Activated CD4-positive, alpha-beta T cell treated with anti-CD3 and anti-CD28 coated beads for 36 hours (primary cell): ENCODE results near the gene LPAR1. TPM values are rescaled to one million over a fixed set of nuclear protein-coding genes. Genes with fewer than 3 reads are reported as not detected.
A peak's percentile ranks its signal among the peaks of the same experiment; 100 is the strongest.
"Not testable (repeated sequence)": the region's sequence is repeated elsewhere in the genome, so short reads cannot be mapped to it uniquely, and the experiment has no call there.

Experiments
- ATAC-seq: fragments of 200-7000 bp; cut with Tn5 transposase; one replicate; pipeline ENCODE4 v1.10.0; 2021; ENCODE audit warnings: mild to moderate bottlenecking, moderate library complexity
- CTCF ChIA-PET: fragments of 350-600 bp; sonication (Branson Sonifier 250); formaldehyde crosslinking; loops from one replicate; lab custom pipeline; 2021; ENCODE audit warnings: antibody characterized with exemption; lab: Charles Lee
- POLR2A ChIA-PET: fragments of 350-600 bp; sonication (Branson Sonifier 250); formaldehyde crosslinking; loops from one replicate; lab custom pipeline; 2021; ENCODE audit warnings: antibody characterized with exemption, inconsistent platforms; lab: Charles Lee
- DNase-seq: peaks from one replicate; pipeline ENCODE4 v3.0.0-alpha.2; 2020
- H3K27ac Mint-ChIP-seq: one replicate; pipeline ENCODE4 v1.8.0; 2021; ENCODE audit warnings: mixed read lengths
- H3K27me3 Mint-ChIP-seq: one replicate; pipeline ENCODE4 v1.8.0; 2021; ENCODE audit warnings: mixed read lengths
- H3K36me3 Mint-ChIP-seq: one replicate; pipeline ENCODE4 v1.8.0; 2021; ENCODE audit warnings: low read depth, mixed read lengths
- H3K4me1 Mint-ChIP-seq: one replicate; pipeline ENCODE4 v1.8.0; 2021; ENCODE audit warnings: mixed read lengths
- H3K4me3 Mint-ChIP-seq: one replicate; pipeline ENCODE4 v1.8.0; 2021; ENCODE audit warnings: mild to moderate bottlenecking, moderate library complexity, mixed read lengths
- H3K9me3 Mint-ChIP-seq: one replicate; pipeline ENCODE4 v1.8.0; 2021; ENCODE audit warnings: low read depth, mixed read lengths
- intact Hi-C, 2 experiments: fragments of 100-400 bp; cut with DNase I in 1 of 2; cut with micrococcal nuclease in 1 of 2; formaldehyde crosslinking; loops; one replicate each; pipeline versions ENCODE4 v1.14.2 to v1.15.1; 2022 to 2024; cut with DNase I, micrococcal nuclease
- total RNA-seq, 2 experiments: library from RNA; stranded (reverse); gene quantifications; one replicate each; pipeline ENCODE4 v1.2.3, GENCODE V29; 2021

The LPAR1 gene
- total RNA-seq, 2 experiments from 2014 or later: not detected

GRCh38 chr9:110886832-110887231, 151.4 kb downstream of the LPAR1 start:
- DNase-seq (no peak), ATAC-seq (no peak)
- no peaks in the 10 kb centered on the region for H3K4me1 Mint-ChIP-seq
- no peaks in the 10 kb centered on the region for H3K36me3 Mint-ChIP-seq
- no peaks in the 10 kb centered on the region for H3K27me3 Mint-ChIP-seq
- intact Hi-C loops: no loop called here
- ChIA-PET POLR2A (no interaction called here), CTCF (no interaction called here)
- H3K27ac Mint-ChIP-seq: no peak overlapping the region
- no peaks in the 10 kb centered on the region for H3K9me3 Mint-ChIP-seq
- no peak overlapping the region for H3K4me3 Mint-ChIP-seq

DNA sequence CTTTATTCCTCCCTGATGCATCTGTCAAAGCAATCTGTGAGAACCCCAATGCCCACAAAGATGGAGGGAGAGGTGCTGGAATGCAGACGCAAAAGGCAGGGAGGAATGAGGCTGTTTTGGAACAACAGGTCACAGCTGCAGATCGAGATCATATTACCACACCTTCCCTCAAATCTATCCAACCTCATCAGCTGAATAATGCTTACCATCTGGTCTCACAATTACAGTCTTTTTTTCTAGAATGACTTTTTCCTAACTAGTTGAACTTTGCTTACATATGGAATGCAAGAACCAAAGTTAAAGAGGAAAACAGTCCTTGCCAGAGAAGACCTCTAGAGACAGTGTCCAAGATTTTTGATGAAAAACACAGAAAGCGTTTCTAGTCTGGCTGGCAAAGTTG, 158.1 kb downstream of the LPAR1 start:
- intact Hi-C loops: no loop called here
- H3K4me3 Mint-ChIP-seq: no peak overlapping the region
- H3K36me3 Mint-ChIP-seq: no peaks in the 10 kb centered on the region
- H3K4me1 Mint-ChIP-seq: no peaks in the 10 kb centered on the region
- ChIA-PET POLR2A (no interaction called here), CTCF (no interaction called here)
- DNase-seq (no peak), ATAC-seq (no peak)
- H3K27ac Mint-ChIP-seq: no peak overlapping the region
- H3K9me3 Mint-ChIP-seq: no peaks in the 10 kb centered on the region
- H3K27me3 Mint-ChIP-seq: peaks cover 3% of the 10 kb centered on the region

DNA sequence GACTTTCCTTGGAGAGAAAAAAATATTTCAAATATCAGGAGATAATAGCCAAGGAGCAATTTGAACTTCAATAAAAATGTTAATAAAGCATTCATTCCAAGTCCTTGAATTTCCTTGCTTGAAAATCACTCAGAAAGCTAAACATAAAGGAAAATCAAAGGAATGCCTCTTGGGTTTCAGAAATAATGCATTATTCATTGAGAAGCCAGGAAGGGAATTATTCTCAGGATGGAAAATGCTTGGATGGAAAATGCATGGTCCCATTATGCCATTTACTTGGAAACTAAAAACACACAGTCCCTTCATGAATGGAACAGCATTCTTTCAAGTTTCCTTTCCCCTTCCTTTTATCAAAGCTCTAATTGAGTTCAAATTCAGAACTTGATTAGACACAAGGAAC, 160.9 kb downstream of the LPAR1 start:
- ChIA-PET CTCF (no interaction called here), POLR2A (no interaction called here)
- intact Hi-C loops: no loop called here
- Mint-ChIP-seq H3K36me3 (no peaks in the 10 kb centered on the region), H3K27ac (no peak overlapping the region), H3K4me3 (no peak overlapping the region), H3K9me3 (no peaks in the 10 kb centered on the region), H3K27me3 (peaks cover 9% of the 10 kb centered on the region), H3K4me1 (no peaks in the 10 kb centered on the region)
- DNase-seq (no peak), ATAC-seq (no peak)

- Mint-ChIP-seq H3K9me3 (no peaks in the 10 kb centered on the region), H3K27me3 (peaks cover 13% of the 10 kb centered on the region), H3K36me3 (no peaks in the 10 kb centered on the region), H3K27ac (no peak overlapping the region), H3K4me3 (no peak overlapping the region), H3K4me1 (no peaks in the 10 kb centered on the region)
- CTCF ChIA-PET: no interaction called here
- ATAC-seq (no peak), DNase-seq (no peak)
- intact Hi-C loops: no loop called here
- POLR2A ChIA-PET: no interaction called here
Observed at GRCh38 chr9:110876929-110877328, 161.3 kb downstream of the LPAR1 start.

GRCh38 chr9:110874963-110875674, 163.2 kb downstream of the LPAR1 start:
- H3K36me3 Mint-ChIP-seq: no peaks in the 10 kb centered on the region
- ATAC-seq (no peak), DNase-seq (peak; percentile 16)
- no peak overlapping the region for H3K27ac Mint-ChIP-seq
- intact Hi-C loops: loop anchor here in 1 of 2 experiments (5.0 kb wide), 1 partner anchor 422 kb away; no protein-coding TSS in a partner anchor
- H3K27me3 Mint-ChIP-seq: peaks cover 13% of the 10 kb centered on the region
- ChIA-PET POLR2A (no interaction called here), CTCF (interaction anchor here (0.6 kb wide), 1 partner anchor 30 kb away, joined by 3 read pairs; no protein-coding TSS in a partner anchor)
- H3K4me3 Mint-ChIP-seq: no peak overlapping the region
- no peaks in the 10 kb centered on the region for H3K9me3 Mint-ChIP-seq
- no peaks in the 10 kb centered on the region for H3K4me1 Mint-ChIP-seq

GRCh38 chr9:110872920-110873319, 165.3 kb downstream of the LPAR1 start:
- Mint-ChIP-seq H3K27me3 (peaks cover 13% of the 10 kb centered on the region), H3K36me3 (no peaks in the 10 kb centered on the region), H3K4me1 (no peaks in the 10 kb centered on the region), H3K9me3 (no peaks in the 10 kb centered on the region), H3K27ac (no peak overlapping the region), H3K4me3 (no peak overlapping the region)
- ATAC-seq (no peak), DNase-seq (no peak)
- ChIA-PET POLR2A (no interaction called here), CTCF (no interaction called here)
- intact Hi-C loops: loop anchor here in 1 of 2 experiments (5.0 kb wide), 1 partner anchor 424 kb away; no protein-coding TSS in a partner anchor

- H3K36me3 Mint-ChIP-seq: no peaks in the 10 kb centered on the region
Observed at GRCh38 chr9:110871736-110872135, 166.5 kb downstream of the LPAR1 start.

GRCh38 chr9:110869931-110870330, 168.3 kb downstream of the LPAR1 start:
- no peak overlapping the region for H3K27ac Mint-ChIP-seq
- H3K36me3 Mint-ChIP-seq: no peaks in the 10 kb centered on the region
- H3K4me1 Mint-ChIP-seq: no peaks in the 10 kb centered on the region
- H3K9me3 Mint-ChIP-seq: no peaks in the 10 kb centered on the region
- ATAC-seq: no peak
- no peak for DNase-seq
- intact Hi-C loops: loop anchor here in 1 of 2 experiments (5.0 kb wide), 1 partner anchor 427 kb away; no protein-coding TSS in a partner anchor
- peaks cover 10% of the 10 kb centered on the region for H3K27me3 Mint-ChIP-seq
- POLR2A ChIA-PET: no interaction called here
- CTCF ChIA-PET: no interaction called here
- no peak overlapping the region for H3K4me3 Mint-ChIP-seq

More at GRCh38 chr9:110871736-110872135, 166.5 kb downstream of the LPAR1 start:
- ChIA-PET POLR2A (no interaction called here), CTCF (no interaction called here)
- Mint-ChIP-seq H3K9me3 (no peaks in the 10 kb centered on the region), H3K4me3 (no peak overlapping the region), H3K4me1 (no peaks in the 10 kb centered on the region), H3K27ac (no peak overlapping the region), H3K27me3 (peaks cover 15% of the 10 kb centered on the region)
- no peak for DNase-seq
- ATAC-seq: no peak
- intact Hi-C loops: loop anchor here in 1 of 2 experiments (5.0 kb wide), 1 partner anchor 426 kb away; no protein-coding TSS in a partner anchor

GRCh38 chr9:110864011-110864410, 174.3 kb downstream of the LPAR1 start:
- POLR2A ChIA-PET: no interaction called here
- intact Hi-C loops: loop anchor here in 1 of 2 experiments (1.0 kb wide), 1 partner anchor 12 kb away; no protein-coding TSS in a partner anchor
- ATAC-seq (no peak), DNase-seq (no peak)
- CTCF ChIA-PET: no interaction called here
- no peaks in the 10 kb centered on the region for H3K4me1 Mint-ChIP-seq
- no peaks in the 10 kb centered on the region for H3K36me3 Mint-ChIP-seq
- peaks cover 6% of the 10 kb centered on the region for H3K9me3 Mint-ChIP-seq
- H3K27ac Mint-ChIP-seq: no peak overlapping the region
- H3K27me3 Mint-ChIP-seq: peaks cover 2% of the 10 kb centered on the region
- no peak overlapping the region for H3K4me3 Mint-ChIP-seq

DNA sequence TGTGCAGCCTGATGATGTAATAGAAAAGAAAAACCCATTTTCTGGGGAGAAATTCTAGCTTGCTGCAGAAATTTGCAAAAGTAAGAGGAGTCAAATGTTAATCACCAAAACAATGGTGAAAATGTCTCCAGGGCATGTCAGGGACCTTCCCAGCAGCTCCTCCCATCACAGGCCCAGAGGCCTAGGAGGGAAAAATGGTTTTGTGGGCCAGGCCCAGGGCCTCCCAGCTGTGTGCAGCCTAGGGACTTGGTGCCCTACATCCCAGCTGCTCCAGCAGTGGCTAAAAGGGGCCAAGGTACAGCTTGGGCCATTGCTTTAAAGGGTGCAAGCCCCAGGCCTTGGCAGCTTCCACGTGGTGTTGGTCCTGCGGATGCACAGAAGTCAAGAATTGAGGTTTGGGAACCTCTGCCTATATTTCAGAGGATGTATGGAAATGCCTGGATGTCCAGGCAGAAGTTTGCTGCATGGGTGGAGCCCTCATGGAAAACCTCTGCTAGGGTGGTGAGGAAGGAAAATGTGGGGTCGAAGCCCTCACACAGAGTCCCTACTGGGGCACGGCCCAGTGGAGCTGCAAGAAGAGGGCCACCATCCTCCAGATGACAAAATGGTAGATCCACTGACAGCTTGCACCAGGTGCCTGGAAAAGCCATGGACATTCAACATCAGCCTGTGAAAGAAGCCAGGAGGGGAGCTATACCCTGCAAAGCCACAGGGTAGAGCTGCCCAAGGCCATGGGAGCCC, 176.7 kb downstream of the LPAR1 start:
- H3K9me3 Mint-ChIP-seq, intact Hi-C loops, POLR2A ChIA-PET, H3K27me3 Mint-ChIP-seq, DNase-seq, H3K4me3 Mint-ChIP-seq, H3K36me3 Mint-ChIP-seq, H3K27ac Mint-ChIP-seq, ATAC-seq, H3K4me1 Mint-ChIP-seq: not testable (repeated sequence)
- CTCF ChIA-PET: interaction anchor here (1.1 kb wide), 1 partner anchor 20 kb away, joined by 3 read pairs; no protein-coding TSS in a partner anchor

- ATAC-seq (no peak), DNase-seq (no peak)
- no peaks in the 10 kb centered on the region for H3K36me3 Mint-ChIP-seq
- peaks cover 2% of the 10 kb centered on the region for H3K27me3 Mint-ChIP-seq
- intact Hi-C loops: no loop called here
- no peak overlapping the region for H3K4me3 Mint-ChIP-seq
- POLR2A ChIA-PET: no interaction called here
- CTCF ChIA-PET: no interaction called here
- H3K9me3 Mint-ChIP-seq: peaks cover 13% of the 10 kb centered on the region
- no peaks in the 10 kb centered on the region for H3K4me1 Mint-ChIP-seq
- H3K27ac Mint-ChIP-seq: no peak overlapping the region
Observed at GRCh38 chr9:110856772-110857171, 181.5 kb downstream of the LPAR1 start.
